SU-DHL-6 (cell line): ENCODE measurements around the gene WASF3.

ENCODE experiments used
- H2AFZ ChIP-seq: fragments of 200-600 bp; sonication (generic); 2 replicates; pipeline ENCODE4 v1.6.1; 2014; ENCODE audit warnings: low read depth, mild to moderate bottlenecking, moderate library complexity, mixed read lengths, antibody characterized with exemption, low read length; ENCODE audit not compliant: severe bottlenecking
- H3F3A ChIP-seq: fragments of 200-600 bp; shearing (Covaris generic); 2 replicates; pipeline ENCODE4 v1.6.0; 2016; ENCODE audit warnings: antibody characterized with exemption, mild to moderate bottlenecking; ENCODE audit not compliant: insufficient read depth
- H3K27ac ChIP-seq: fragments of 200-600 bp; sonication (generic); 2 replicates; pipeline ENCODE4 v1.5.1; 2016; ENCODE audit warnings: low read depth, mild to moderate bottlenecking, low read length, moderate library complexity, mixed read lengths
- H3K27me3 ChIP-seq: fragments of 200-600 bp; sonication (generic), shearing (Covaris generic); 2 replicates; pipeline ENCODE4 v1.6.0; 2014; ENCODE audit warnings: mild to moderate bottlenecking, low read length
- H3K36me3 ChIP-seq: fragments of 200-600 bp; sonication (generic); 2 replicates; pipeline ENCODE4 v1.6.1; 2014; ENCODE audit warnings: mild to moderate bottlenecking, low read length, mixed read lengths
- H3K4me2 ChIP-seq: fragments of 300-600, 200-600 bp; shearing (Covaris generic), sonication (generic); 2 replicates; pipeline ENCODE4 v1.6.0; 2014; ENCODE audit warnings: low read length, low read depth, mild to moderate bottlenecking; ENCODE audit not compliant: poor library complexity, severe bottlenecking
- H3K4me3 ChIP-seq: fragments of 200-600 bp; sonication (generic); 2 replicates; pipeline ENCODE4 v1.5.1; 2014; ENCODE audit warnings: antibody characterized with exemption, low read length, mild to moderate bottlenecking, mixed read lengths; ENCODE audit not compliant: insufficient read depth, poor library complexity, severe bottlenecking
- H3K79me2 ChIP-seq: fragments of 200-600 bp; sonication (generic); 2 replicates; pipeline ENCODE4 v1.6.1; 2014; ENCODE audit warnings: mild to moderate bottlenecking, low read length, moderate library complexity; ENCODE audit not compliant: insufficient read depth
- H3K9ac ChIP-seq: fragments of 200-600 bp; sonication (generic); 2 replicates; pipeline ENCODE4 v1.7.0; 2014; ENCODE audit warnings: mild to moderate bottlenecking, low read length
- H3K9me2 ChIP-seq: fragments of 200-600 bp; sonication (generic); replicated peaks from 2 replicates; pipeline ENCODE4 v1.6.1; 2014; ENCODE audit warnings: low read length; ENCODE audit not compliant: insufficient read depth
- H3K9me3 ChIP-seq: fragments of 200-600 bp; sonication (generic); 2 replicates; pipeline ENCODE4 v1.6.1; 2014; ENCODE audit warnings: low read length, mixed read lengths; ENCODE audit not compliant: insufficient read depth
- H4K20me1 ChIP-seq: fragments of 200-600 bp; sonication (generic); 2 replicates; pipeline ENCODE4 v1.6.1; 2014; ENCODE audit warnings: low read depth, mild to moderate bottlenecking, antibody characterized with exemption, low read length, moderate library complexity, mixed read lengths
- EZH2phosphoT487 ChIP-seq: fragments of 200-600 bp; sonication (generic), shearing (Covaris generic); conservative IDR thresholded peaks from 2 replicates; pipeline ENCODE4 v1.6.1; 2018; ENCODE audit warnings: mild to moderate bottlenecking, antibody characterized with exemption, low read length, moderate library complexity, mixed read lengths
- TF ChIP-seq, protein P1 (sequence below): fragments of 200-600 bp; sonication (generic); IDR thresholded peaks from one replicate; pipeline ENCODE4 v1.5.1; 2017; ENCODE audit warnings: antibody characterized with exemption, mild to moderate bottlenecking, low read length, moderate library complexity; ENCODE audit not compliant: insufficient read depth, poor library complexity, severe bottlenecking

The WASF3 gene

DNA sequence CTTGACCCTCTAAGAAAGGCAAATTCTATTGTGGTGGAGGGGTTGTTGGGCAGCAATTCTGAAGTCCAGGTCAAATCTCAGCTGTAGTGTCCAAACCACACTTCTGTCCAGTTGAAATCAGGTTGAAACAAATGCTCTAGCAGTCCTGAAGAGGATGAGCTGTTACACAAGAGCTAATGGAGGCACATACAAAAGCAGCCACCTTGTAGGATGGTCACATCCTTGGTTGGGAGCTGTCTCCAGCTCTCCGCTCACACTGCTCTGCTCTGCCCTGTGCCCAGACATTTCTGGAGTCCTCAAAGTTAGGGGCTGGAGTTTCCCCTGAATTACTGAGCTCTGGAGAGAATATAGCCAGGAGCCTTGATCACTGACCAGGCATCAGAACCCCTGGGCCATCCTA lies 155.9 kb downstream of the WASF3 start:
- H3K4me3 ChIP-seq: no peak overlapping the region
- no peaks in the 10 kb centered on the region for H3F3A ChIP-seq
- no peak overlapping the region for H3K4me2 ChIP-seq
- H4K20me1 ChIP-seq: no peaks in the 10 kb centered on the region
- H3K9ac ChIP-seq: no peak overlapping the region
- H3K36me3 ChIP-seq: no peaks in the 10 kb centered on the region
- H3K9me3 ChIP-seq: no peaks in the 10 kb centered on the region
- H2AFZ ChIP-seq: no peak overlapping the region
- H3K27me3 ChIP-seq: no peaks in the 10 kb centered on the region
- no peak overlapping the region for H3K27ac ChIP-seq
- H3K9me2 ChIP-seq: no peaks in the 10 kb centered on the region
- no peaks in the 10 kb centered on the region for H3K79me2 ChIP-seq
- TF ChIP-seq, protein P1, sequence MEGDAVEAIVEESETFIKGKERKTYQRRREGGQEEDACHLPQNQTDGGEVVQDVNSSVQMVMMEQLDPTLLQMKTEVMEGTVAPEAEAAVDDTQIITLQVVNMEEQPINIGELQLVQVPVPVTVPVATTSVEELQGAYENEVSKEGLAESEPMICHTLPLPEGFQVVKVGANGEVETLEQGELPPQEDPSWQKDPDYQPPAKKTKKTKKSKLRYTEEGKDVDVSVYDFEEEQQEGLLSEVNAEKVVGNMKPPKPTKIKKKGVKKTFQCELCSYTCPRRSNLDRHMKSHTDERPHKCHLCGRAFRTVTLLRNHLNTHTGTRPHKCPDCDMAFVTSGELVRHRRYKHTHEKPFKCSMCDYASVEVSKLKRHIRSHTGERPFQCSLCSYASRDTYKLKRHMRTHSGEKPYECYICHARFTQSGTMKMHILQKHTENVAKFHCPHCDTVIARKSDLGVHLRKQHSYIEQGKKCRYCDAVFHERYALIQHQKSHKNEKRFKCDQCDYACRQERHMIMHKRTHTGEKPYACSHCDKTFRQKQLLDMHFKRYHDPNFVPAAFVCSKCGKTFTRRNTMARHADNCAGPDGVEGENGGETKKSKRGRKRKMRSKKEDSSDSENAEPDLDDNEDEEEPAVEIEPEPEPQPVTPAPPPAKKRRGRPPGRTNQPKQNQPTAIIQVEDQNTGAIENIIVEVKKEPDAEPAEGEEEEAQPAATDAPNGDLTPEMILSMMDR: no peak
- TF ChIP-seq EZH2phosphoT487: no peak

DNA sequence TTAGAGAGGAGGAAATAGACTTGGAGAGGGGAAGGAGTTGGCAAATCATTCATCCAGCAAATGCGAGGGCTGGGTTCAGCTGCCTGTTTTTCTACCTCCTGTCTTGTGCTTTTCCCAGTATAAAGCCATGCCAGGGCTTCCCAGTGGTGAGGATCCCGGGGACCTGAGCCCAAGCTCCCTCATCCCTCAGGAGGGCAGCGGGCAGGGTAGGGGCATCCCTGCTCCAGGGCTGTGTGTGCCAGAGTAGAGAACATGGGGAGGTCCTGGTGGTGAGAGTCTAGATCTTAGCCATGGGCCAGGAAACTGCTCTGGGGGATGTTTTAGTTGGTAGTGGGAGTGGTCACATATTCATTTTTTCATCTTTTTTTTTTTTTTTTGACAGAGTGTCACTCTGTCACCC lies 159.5 kb downstream of the WASF3 start:
- H3K27ac ChIP-seq: no peak overlapping the region
- H3K9me3 ChIP-seq: no peaks in the 10 kb centered on the region
- no peak overlapping the region for H3K4me3 ChIP-seq
- no peaks in the 10 kb centered on the region for H3F3A ChIP-seq
- H3K4me2 ChIP-seq: no peak overlapping the region
- H4K20me1 ChIP-seq: no peaks in the 10 kb centered on the region
- no peaks in the 10 kb centered on the region for H3K79me2 ChIP-seq
- H3K9ac ChIP-seq: no peak overlapping the region
- no peaks in the 10 kb centered on the region for H3K36me3 ChIP-seq
- no peaks in the 10 kb centered on the region for H3K27me3 ChIP-seq
- TF ChIP-seq, protein P1: no peak
- no peak for TF ChIP-seq EZH2phosphoT487
- H2AFZ ChIP-seq: no peak overlapping the region
- H3K9me2 ChIP-seq: no peaks in the 10 kb centered on the region

DNA sequence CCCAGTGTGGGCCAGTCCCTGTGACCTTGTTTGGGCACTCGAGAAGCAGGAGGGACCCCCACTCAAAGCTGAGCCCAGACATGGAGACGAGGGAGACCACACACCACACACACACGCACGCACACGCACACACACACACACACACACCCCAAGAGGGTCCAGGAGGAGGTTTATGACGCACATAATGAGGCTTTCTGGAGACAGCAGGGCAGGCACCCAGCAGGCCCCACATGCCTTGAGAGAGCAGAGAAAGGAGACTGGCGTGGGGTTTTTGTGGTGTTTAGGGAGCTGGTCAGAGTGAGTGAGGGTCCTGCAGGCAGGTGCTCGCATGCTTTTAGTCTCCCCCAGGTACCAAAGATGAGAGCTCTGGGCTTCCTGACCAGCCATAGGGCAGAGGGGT lies 160.7 kb downstream of the WASF3 start:
- Histone ChIP-seq H3K79me2 (no peaks in the 10 kb centered on the region), H3F3A (no peaks in the 10 kb centered on the region), H2AFZ (no peak overlapping the region), H3K4me2 (no peak overlapping the region), H3K27ac (no peak overlapping the region), H3K9me3 (no peaks in the 10 kb centered on the region), H4K20me1 (no peaks in the 10 kb centered on the region), H3K36me3 (no peaks in the 10 kb centered on the region), H3K4me3 (no peak overlapping the region), H3K27me3 (no peaks in the 10 kb centered on the region), H3K9me2 (no peaks in the 10 kb centered on the region), H3K9ac (no peak overlapping the region)
- no peak for TF ChIP-seq EZH2phosphoT487
- TF ChIP-seq, protein P1: no peak
